Keratinocyte (primary cell): ENCODE measurements around the gene NPS. TPM values are rescaled to one million over a fixed set of nuclear protein-coding genes. Genes with fewer than 3 reads are reported as not detected.
A peak's percentile ranks its signal among the peaks of the same experiment; 100 is the strongest.

Source experiments
- DNase-seq: peaks from one replicate; pipeline ENCODE4 v3.0.0-alpha.2; 2011; ENCODE audit warnings: low read depth, missing footprints, low spot score
- FAIRE-seq: peaks from 2 replicates; lab custom pipeline; 2011; peaks lifted over from hg19 to GRCh38; lab: Jason Lieb, UNC
- H2AFZ ChIP-seq: 2 replicates; pipeline ENCODE4 v1.6.0; 2012; ENCODE audit warnings: low read length, control low read depth, inconsistent platforms; ENCODE audit not compliant: control insufficient read depth
- H3K27ac ChIP-seq: 2 replicates; pipeline ENCODE4 v1.5.1; 2011; ENCODE audit warnings: low read length; ENCODE audit not compliant: control insufficient read depth, insufficient read depth
- H3K27me3 ChIP-seq: 3 replicates; pipeline ENCODE4 v1.6.0; 2011; ENCODE audit warnings: low read length; ENCODE audit not compliant: control insufficient read depth, insufficient read depth; ENCODE audit errors: extremely low read depth
- H3K36me3 ChIP-seq, 2 experiments: 2 replicates in 1 of 2; 3 replicates in 1 of 2; pipeline ENCODE4 v1.5.1; 2011; ENCODE audit warnings: low read length in 2 of 2, mild to moderate bottlenecking in 1 of 2; ENCODE audit not compliant: control insufficient read depth in 2 of 2, insufficient read depth in 2 of 2; ENCODE audit errors: extremely low read depth in 1 of 2
- H3K4me1 ChIP-seq: 3 replicates; pipeline ENCODE4 v1.5.1; 2011; ENCODE audit warnings: low read length; ENCODE audit not compliant: control insufficient read depth, insufficient read depth; ENCODE audit errors: extremely low read depth
- H3K4me2 ChIP-seq: 3 replicates; pipeline ENCODE4 v1.6.0; 2011; ENCODE audit warnings: low read depth, low read length; ENCODE audit not compliant: control insufficient read depth, insufficient read depth; ENCODE audit errors: extremely low read depth
- H3K4me3 ChIP-seq, 3 experiments: fragments of 200-600 bp in 1 of 3; sonication (generic) in 1 of 3; 2 replicates in 2 of 3; 3 replicates in 1 of 3; pipeline ENCODE4 v1.5.1; 2011 to 2016; ENCODE audit warnings: low read length in 3 of 3, mild to moderate bottlenecking in 3 of 3, control low read depth in 2 of 3, inconsistent platforms in 1 of 3, low read depth in 1 of 3, mixed read lengths in 1 of 3, mixed run types in 1 of 3, moderate library complexity in 1 of 3; ENCODE audit not compliant: control insufficient read depth in 2 of 3, insufficient read depth in 2 of 3; ENCODE audit errors: extremely low read depth in 1 of 3
- H3K79me2 ChIP-seq: 2 replicates; pipeline ENCODE4 v1.6.0; 2012; ENCODE audit warnings: low read length; ENCODE audit not compliant: control insufficient read depth, insufficient read depth
- H3K9ac ChIP-seq: 3 replicates; pipeline ENCODE4 v1.6.0; 2011; ENCODE audit warnings: low read length; ENCODE audit not compliant: control insufficient read depth, insufficient read depth; ENCODE audit errors: extremely low read depth
- H3K9me1 ChIP-seq: 3 replicates; pipeline ENCODE4 v1.6.0; 2011; ENCODE audit warnings: low read length; ENCODE audit not compliant: control insufficient read depth, insufficient read depth; ENCODE audit errors: extremely low read depth
- H3K9me3 ChIP-seq: 2 replicates; pipeline ENCODE4 v1.5.1; 2012; ENCODE audit warnings: low read depth, low read length; ENCODE audit not compliant: control insufficient read depth
- H4K20me1 ChIP-seq: 3 replicates; pipeline ENCODE4 v1.6.0; 2011; ENCODE audit warnings: low read length; ENCODE audit not compliant: control insufficient read depth, insufficient read depth; ENCODE audit errors: extremely low read depth
- EZH2 ChIP-seq: IDR thresholded peaks from one replicate; pipeline ENCODE4 v1.6.1; 2012; ENCODE audit warnings: inconsistent platforms, mild to moderate bottlenecking, low read length, moderate library complexity
- dilution Hi-C: fragments of 300-500 bp; cut with MboI; formaldehyde crosslinking; loops from one replicate; pipeline ENCODE4 v1.7.0; 2020; ENCODE audit warnings: low sequenced_read_pairs; ENCODE audit not compliant: extremely low pct_ligation_motif_present
- polyA plus RNA-seq, 5 experiments: library from polyadenylated mRNA; depleted of rRNA in 3 of 5; stranded (reverse) in 3 of 5; stranded (forward) in 1 of 5; unstranded in 1 of 5; fragments of >200 nt; gene quantifications; 1 replicate in 1 of 5; 2 replicates in 3 of 5; 3 replicates in 1 of 5; pipeline versions ENCODE4 v1.2.1 to v1.2.3, GENCODE V29; 2011 to 2012; ENCODE audit warnings: missing spikeins in 2 of 5, low read depth in 1 of 5, low replicate concordance in 1 of 5
- TF ChIP-seq, protein P1 (sequence below), 3 experiments: IDR thresholded peaks in 1 of 3; conservative IDR thresholded peaks in 1 of 3; optimal IDR thresholded peaks in 1 of 3; 2 replicates in 2 of 3; 3 replicates in 1 of 3; pipeline versions ENCODE3 to v1.5.1; 2011; ENCODE audit warnings: low read length in 3 of 3, mild to moderate bottlenecking in 3 of 3, moderate library complexity in 2 of 3, control low read depth in 1 of 3, inconsistent platforms in 1 of 3; ENCODE audit not compliant: insufficient read depth in 2 of 3; ENCODE audit errors: extremely low read depth in 1 of 3

Gene NPS
- polyA plus RNA-seq, 1 donor (not counting 4 experiments of a cell fraction or from before 2014, with no cell fraction given) = not detected

DNA sequence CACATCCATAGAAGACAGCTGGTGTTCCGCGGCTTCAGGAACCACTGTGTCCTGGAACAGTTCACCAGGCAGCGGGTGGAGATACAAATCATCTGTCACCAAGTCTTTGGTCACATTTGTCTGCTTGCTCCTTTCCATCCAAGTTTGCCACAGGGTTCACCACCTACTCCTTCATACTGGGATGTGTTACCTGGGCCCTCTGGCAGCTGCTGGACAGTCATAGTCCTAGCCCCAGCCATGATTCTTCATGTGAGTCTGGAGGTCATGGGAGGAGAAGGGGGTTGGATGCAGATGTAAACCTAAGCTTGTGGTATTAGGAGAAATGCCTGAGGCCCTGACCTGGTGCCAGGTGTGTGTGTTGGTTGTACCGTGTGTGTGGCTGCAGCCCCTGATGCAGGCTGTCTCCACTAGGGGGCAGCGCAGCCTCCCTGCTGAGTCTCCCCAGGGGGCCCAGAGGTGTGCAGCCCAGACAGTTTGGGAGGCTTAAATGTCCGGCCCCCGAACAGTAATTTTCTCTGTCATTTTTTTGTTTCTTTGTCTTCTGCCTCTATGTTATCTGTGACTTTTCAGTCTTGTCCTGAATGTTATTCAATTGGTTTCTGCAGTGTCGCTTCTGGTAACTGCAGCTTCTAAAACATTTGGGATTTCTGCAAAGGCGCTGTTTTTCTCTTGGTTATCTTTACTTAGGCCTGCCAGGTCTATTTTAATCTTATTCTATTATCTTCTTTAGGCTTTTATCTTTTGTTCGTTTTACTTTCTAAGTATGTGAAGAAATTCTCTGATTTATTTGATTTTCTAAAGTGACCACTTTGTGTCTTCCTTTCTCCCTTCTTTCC is 14.8 kb downstream of the NPS start:
- H3K27me3 ChIP-seq = no peaks in the 10 kb centered on the region
- FAIRE-seq = no peak
- H3K36me3 ChIP-seq = no peaks in the 10 kb centered on the region
- no peak overlapping the region for H3K27ac ChIP-seq
- no peak overlapping the region for H2AFZ ChIP-seq
- no peaks in the 10 kb centered on the region for H3K9me1 ChIP-seq
- H3K4me3 ChIP-seq = no peak overlapping the region
- no peak overlapping the region for H3K4me2 ChIP-seq
- no peaks in the 10 kb centered on the region for H3K4me1 ChIP-seq
- no peaks in the 10 kb centered on the region for H3K9me3 ChIP-seq
- no peaks in the 10 kb centered on the region for H3K79me2 ChIP-seq
- H3K9ac ChIP-seq = no peak overlapping the region
- dilution Hi-C loops = no loop called here
- no peaks in the 10 kb centered on the region for H4K20me1 ChIP-seq
- DNase-seq = no peak
- TF ChIP-seq EZH2 = no peak
- TF ChIP-seq, protein P1, sequence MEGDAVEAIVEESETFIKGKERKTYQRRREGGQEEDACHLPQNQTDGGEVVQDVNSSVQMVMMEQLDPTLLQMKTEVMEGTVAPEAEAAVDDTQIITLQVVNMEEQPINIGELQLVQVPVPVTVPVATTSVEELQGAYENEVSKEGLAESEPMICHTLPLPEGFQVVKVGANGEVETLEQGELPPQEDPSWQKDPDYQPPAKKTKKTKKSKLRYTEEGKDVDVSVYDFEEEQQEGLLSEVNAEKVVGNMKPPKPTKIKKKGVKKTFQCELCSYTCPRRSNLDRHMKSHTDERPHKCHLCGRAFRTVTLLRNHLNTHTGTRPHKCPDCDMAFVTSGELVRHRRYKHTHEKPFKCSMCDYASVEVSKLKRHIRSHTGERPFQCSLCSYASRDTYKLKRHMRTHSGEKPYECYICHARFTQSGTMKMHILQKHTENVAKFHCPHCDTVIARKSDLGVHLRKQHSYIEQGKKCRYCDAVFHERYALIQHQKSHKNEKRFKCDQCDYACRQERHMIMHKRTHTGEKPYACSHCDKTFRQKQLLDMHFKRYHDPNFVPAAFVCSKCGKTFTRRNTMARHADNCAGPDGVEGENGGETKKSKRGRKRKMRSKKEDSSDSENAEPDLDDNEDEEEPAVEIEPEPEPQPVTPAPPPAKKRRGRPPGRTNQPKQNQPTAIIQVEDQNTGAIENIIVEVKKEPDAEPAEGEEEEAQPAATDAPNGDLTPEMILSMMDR (optimal IDR thresholded peaks at IDR 0.05 in 1 of 3, IDR thresholded peaks at IDR 0.05 in 1 of 3, conservative IDR thresholded peaks at IDR 0.05 in 1 of 3; ENCODE audit: extremely low read depth in 1 of 3, insufficient read depth in 2 of 3, low read length in 3 of 3) = peak; percentile 36 to 74 (median 65)

DNA sequence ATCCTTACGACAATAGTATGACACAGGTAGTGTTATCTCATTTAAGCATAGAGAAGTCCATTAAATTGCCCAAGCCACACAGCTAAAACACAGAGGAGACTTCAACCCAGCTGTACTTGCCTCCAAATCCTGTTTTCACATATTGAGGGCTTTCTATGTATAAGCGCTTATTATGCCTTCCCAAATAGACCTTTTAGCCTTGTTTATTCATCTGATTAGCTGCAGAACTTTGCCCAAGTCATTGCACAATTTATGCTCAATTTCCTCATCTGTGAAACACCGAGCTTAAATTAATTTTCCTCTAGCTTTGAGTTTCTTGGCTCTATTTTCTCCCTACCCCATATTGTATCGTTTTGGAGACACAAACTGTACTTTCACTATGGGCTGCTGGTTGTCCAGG is 15.5 kb downstream of the NPS start:
- Histone ChIP-seq H3K9me1 (no peaks in the 10 kb centered on the region), H3K27ac (no peak overlapping the region), H3K4me1 (no peaks in the 10 kb centered on the region), H3K4me2 (no peak overlapping the region), H2AFZ (no peak overlapping the region), H3K79me2 (no peaks in the 10 kb centered on the region), H3K9me3 (no peaks in the 10 kb centered on the region), H3K4me3 (no peak overlapping the region), H3K36me3 (no peaks in the 10 kb centered on the region), H4K20me1 (no peaks in the 10 kb centered on the region), H3K27me3 (no peaks in the 10 kb centered on the region), H3K9ac (no peak overlapping the region)
- FAIRE-seq = no peak
- TF ChIP-seq, protein P1 (optimal IDR thresholded peaks at IDR 0.05 in 1 of 3, IDR thresholded peaks at IDR 0.05 in 1 of 3, conservative IDR thresholded peaks at IDR 0.05 in 1 of 3; ENCODE audit: extremely low read depth in 1 of 3, insufficient read depth in 2 of 3, low read length in 3 of 3) = no peak
- no peak for TF ChIP-seq EZH2
- DNase-seq = no peak
- dilution Hi-C loops = no loop called here
